ENCODE data around the gene CABP2.
"Not testable (repeated sequence)": the region's sequence is repeated elsewhere in the genome, so short reads cannot be mapped to it uniquely, and the experiment has no call there.

Gene CABP2

GRCh38 chr11:67538823-67539505 is 15.7 kb upstream of the CABP2 start:
- DNase-seq, result no peak

GRCh38 chr11:67538306-67538705 is 15.1 kb upstream of the CABP2 start:
- DNase-seq, result no peak

GRCh38 chr11:67535561-67535960 is 12.3 kb upstream of the CABP2 start:
- no peak for DNase-seq

GRCh38 chr11:67534070-67534679 is 10.9 kb upstream of the CABP2 start:
- DNase-seq, result no peak

GRCh38 chr11:67532889-67533288 is 9.6 kb upstream of the CABP2 start:
- no peak for DNase-seq

- no peak for DNase-seq
Measured at GRCh38 chr11:67530282-67530592, 7.0 kb upstream of the CABP2 start.

- no peak for DNase-seq
Measured at GRCh38 chr11:67528376-67528775, 5.1 kb upstream of the CABP2 start.

GRCh38 chr11:67525275-67525976 is 2.2 kb upstream of the CABP2 start:
- DNase-seq, result no peak

GRCh38 chr11:67524480-67524808 is 1.2 kb upstream of the CABP2 start:
- no peak for DNase-seq

- DNase-seq, result no peak
Measured at GRCh38 chr11:67523556-67524479, 572 bp upstream of the CABP2 start.

GRCh38 chr11:67522338-67522737 is 908 bp downstream of the CABP2 start:
- DNase-seq, result no peak

GRCh38 chr11:67521924-67522323 is 1.3 kb downstream of the CABP2 start:
- DNase-seq, result no peak

- DNase-seq, result no peak
Measured at GRCh38 chr11:67520856-67521824, 2.1 kb downstream of the CABP2 start.

GRCh38 chr11:67519726-67520125 is 3.5 kb downstream of the CABP2 start:
- DNase-seq, result no peak

GRCh38 chr11:67517784-67518552 is 5.3 kb downstream of the CABP2 start:
- no peak for DNase-seq

GRCh38 chr11:67516806-67517205 is 6.4 kb downstream of the CABP2 start:
- no peak for DNase-seq

- DNase-seq, result no peak
Measured at GRCh38 chr11:67514116-67514515, 9.1 kb downstream of the CABP2 start.

GRCh38 chr11:67511558-67511957 is 11.7 kb downstream of the CABP2 start:
- DNase-seq, result not testable (repeated sequence)

GRCh38 chr11:67510023-67510345 is 13.3 kb downstream of the CABP2 start:
- no peak for DNase-seq

GRCh38 chr11:67508486-67509121 is 14.6 kb downstream of the CABP2 start:
- peak; percentile 88 to 89 for DNase-seq

GRCh38 chr11:67507864-67508485 is 15.3 kb downstream of the CABP2 start, which contains the start of gene CDK2AP2:
TSS of gene CDK2AP2 (minus strand) at chr11:67508162. CDS start at chr11:67508082, 80 bp downstream.
- peak; percentile 95 to 96 for DNase-seq
